ENCODE measurements around the gene C14orf119. TPM values are rescaled to one million over a fixed set of nuclear protein-coding genes. Genes with fewer than 3 reads are reported as not detected.

C14orf119 gene
- total RNA-seq, 1 donor from 2014 or later, result 27.5 TPM

DNA sequence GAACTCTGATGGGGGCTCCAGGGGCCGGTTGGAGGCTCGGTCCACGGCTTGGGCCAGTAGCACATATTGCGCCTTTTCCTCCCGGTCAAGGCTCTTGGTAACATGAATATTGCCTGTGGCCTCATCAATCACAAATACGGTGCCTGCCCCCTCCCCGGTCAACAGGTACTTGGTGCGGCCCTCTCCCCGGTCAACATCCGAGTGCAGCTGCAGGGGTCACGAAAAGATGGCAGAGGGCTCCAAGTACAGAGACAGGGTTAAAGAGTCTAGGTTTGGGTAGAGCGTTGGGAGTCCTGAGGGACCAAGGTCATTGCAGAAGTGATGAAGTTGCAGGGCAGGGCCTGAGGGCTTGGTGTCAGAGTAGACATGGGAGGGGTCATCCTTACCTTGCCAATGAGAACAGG, 40.2 kb upstream of the C14orf119 start:
- TF ChIP-seq CTCF (IDR thresholded peaks at IDR 0.05; ENCODE audit: insufficient read depth, low read length, poor library complexity, severe bottlenecking), result no peak
- Histone ChIP-seq H3K27me3 (ENCODE audit: control insufficient read depth, insufficient read depth, low read length) (no peaks in the 10 kb centered on the region), H3K4me3 (ENCODE audit: low read depth, low read length) (no peak overlapping the region), H3K36me3 (ENCODE audit: control insufficient read depth, insufficient read depth, low read length) (peaks cover 1% of the 10 kb centered on the region)
- no peak for DNase-seq (ENCODE audit: low read depth)

GRCh38 chr14:23055621-23056144, 39.6 kb upstream of the C14orf119 start:
- no peak for TF ChIP-seq CTCF (IDR thresholded peaks at IDR 0.05; ENCODE audit: insufficient read depth, low read length, poor library complexity, severe bottlenecking)
- DNase-seq (ENCODE audit: low read depth), result no peak
- Histone ChIP-seq H3K4me3 (ENCODE audit: low read depth, low read length) (no peak overlapping the region), H3K36me3 (ENCODE audit: control insufficient read depth, insufficient read depth, low read length) (peaks cover 1% of the 10 kb centered on the region), H3K27me3 (ENCODE audit: control insufficient read depth, insufficient read depth, low read length) (no peaks in the 10 kb centered on the region)

DNA sequence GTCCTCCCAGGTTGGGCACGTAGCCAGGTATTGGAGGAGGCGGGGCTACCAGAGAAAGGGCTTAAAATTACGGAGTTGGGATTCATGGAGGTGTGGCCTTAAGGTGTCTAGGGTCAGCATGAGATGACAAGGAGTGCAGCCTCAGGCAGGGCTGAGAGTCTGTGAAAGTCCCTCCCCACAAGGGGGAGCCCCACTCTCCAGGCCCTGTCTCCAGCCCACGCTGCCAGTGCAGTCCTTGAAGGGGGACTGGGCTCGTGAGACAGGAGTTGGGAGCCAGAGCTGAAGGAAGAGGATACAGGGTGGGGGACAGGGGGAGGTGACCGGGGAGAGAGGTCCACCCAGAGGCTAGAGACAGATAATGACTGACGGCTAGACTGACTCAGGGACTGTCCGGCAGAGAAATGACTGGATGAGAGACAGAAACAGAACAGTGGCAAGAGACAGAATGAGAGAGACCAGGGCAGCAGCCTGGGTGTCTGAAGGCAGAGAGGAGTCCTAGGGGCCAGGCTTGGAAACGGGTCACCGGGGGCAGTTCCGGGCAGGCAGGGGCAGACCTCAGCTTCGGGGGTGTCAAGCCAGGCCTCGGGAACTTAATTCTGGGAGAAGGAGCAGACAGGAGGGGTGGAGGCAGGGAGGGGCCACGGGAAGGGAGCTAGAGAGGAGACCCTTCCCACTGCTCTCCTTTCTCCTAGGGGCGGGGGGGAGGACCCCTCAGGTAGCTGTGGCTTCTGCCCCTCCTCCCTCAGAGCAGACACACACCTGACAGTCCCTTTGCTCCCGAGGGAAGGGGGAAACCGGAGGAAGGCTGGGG, 39.0 kb upstream of the C14orf119 start:
- no peak for DNase-seq (ENCODE audit: low read depth)
- no peaks in the 10 kb centered on the region for H3K27me3 ChIP-seq (ENCODE audit: control insufficient read depth, insufficient read depth, low read length)
- TF ChIP-seq CTCF (IDR thresholded peaks at IDR 0.05; ENCODE audit: insufficient read depth, low read length, poor library complexity, severe bottlenecking), result peak; percentile 92

GRCh38 chr14:23056956-23057756, 38.1 kb upstream of the C14orf119 start, which contains the start of gene CDH24:
Gene CDH24, minus strand, starts transcription at chr14:23057520. Its CDS starts 1,787 bp downstream, at chr14:23055733.
- no peaks in the 10 kb centered on the region for H3K27me3 ChIP-seq (ENCODE audit: control insufficient read depth, insufficient read depth, low read length)
- DNase-seq (ENCODE audit: low read depth), result no peak
- TF ChIP-seq CTCF (IDR thresholded peaks at IDR 0.05; ENCODE audit: insufficient read depth, low read length, poor library complexity, severe bottlenecking), result no peak
- H3K4me3 ChIP-seq (ENCODE audit: low read depth, low read length), result peak within 1 kb of the TSS; percentile 49
- H3K36me3 ChIP-seq (ENCODE audit: control insufficient read depth, insufficient read depth, low read length), result peaks cover 3% of the 10 kb centered on the region

More for the DNA sequence above, 39.0 kb upstream of the C14orf119 start:
- H3K4me3 ChIP-seq (ENCODE audit: low read depth, low read length), result peak overlapping the region; percentile 49
- H3K36me3 ChIP-seq (ENCODE audit: control insufficient read depth, insufficient read depth, low read length), result peaks cover 3% of the 10 kb centered on the region

DNA sequence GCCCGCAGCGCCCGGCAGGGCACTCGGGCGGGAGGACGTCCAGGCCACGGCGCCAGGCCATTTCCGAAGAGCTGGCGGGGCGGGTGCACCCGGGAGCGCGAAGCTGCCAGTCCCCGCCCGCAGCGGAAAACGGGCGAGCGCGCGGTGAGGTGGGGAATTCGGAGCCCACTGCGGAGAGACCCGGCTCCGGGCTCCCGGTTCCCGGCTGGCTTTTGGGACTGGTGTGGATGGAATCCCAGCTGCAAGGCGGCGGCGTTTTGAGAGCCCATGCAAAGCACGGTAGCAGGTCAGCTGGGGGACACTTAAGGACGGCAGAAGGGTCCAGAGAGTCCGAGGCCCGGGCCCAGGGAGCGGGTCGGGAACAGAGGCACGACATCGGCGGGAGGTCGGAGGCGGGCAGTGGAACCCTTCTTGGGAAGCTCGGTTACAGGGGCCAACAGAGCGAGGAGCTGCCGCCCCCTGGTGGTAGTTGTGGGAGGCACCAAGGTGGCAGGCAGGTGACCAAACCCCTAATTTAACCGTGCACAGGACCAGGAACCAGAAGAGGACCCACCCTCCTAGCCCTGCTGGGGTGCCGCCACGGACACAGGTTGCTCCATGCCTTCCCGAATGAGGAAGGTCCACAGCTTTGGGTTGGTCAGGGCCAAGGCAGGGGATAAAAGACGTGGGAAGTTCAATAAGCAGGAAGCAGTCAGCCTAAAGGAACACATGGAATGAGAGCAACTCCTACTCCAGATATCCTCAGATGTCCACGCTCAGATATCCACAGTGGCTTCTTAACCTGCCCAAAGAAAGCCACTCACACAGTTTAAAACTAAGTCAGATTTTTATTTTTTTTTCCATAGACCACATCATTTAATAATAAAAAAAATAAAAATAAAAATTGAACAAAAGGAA, 37.3 kb upstream of the C14orf119 start:
- Histone ChIP-seq H3K4me3 (ENCODE audit: low read depth, low read length) (peak overlapping the region; percentile 49), H3K27me3 (ENCODE audit: control insufficient read depth, insufficient read depth, low read length) (no peaks in the 10 kb centered on the region), H3K36me3 (ENCODE audit: control insufficient read depth, insufficient read depth, low read length) (peaks cover 3% of the 10 kb centered on the region)
- peak; percentile 38 for DNase-seq (ENCODE audit: low read depth)
- peak; percentile 93 for TF ChIP-seq CTCF (IDR thresholded peaks at IDR 0.05; ENCODE audit: insufficient read depth, low read length, poor library complexity, severe bottlenecking)
